Measurements from ENCODE around the gene PCSK1N.

PCSK1N gene

DNA sequence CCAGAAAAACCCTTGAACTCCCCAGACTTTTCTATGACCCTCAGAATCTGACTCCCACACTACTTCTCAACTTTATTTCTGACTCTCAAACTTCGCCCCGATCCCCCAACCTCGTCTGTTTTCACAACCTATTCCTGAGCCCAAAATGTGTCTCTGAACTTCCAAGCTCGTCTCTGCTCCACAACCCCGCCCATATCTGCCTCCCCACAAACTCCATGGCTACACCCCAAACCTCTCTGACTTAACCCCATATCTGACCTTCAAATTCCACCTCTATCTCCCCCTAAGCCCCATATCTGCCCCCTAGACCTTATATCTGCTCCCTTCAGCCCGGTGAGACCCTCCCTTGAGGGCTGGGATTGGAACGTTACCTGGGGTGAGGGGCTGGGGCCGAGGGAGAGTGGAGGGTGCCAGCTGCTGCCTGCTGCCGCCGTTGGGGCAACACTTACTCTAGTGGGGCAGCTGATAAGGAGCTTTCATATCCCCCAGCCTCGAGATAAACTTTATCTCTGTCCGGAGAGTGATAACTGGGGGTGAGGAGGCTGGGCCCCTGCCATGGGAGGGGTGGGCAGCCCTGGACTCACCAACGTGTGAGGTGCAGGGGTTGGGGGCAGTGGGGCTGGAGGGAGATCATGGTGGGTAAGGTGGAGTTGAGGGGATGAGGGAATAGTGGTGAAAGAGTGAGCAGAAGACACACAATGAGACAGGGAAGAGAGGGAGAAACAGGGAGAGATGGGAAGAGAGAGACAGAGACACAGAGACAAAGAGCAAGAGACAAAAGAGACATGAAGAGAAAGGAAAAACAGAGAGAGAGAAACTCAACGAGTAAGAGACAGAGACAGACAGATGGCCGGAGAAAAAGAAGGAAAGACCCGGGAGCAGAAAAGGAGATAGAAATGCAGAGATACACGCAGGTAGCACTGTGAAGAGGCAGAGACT, 47.6 kb downstream of the PCSK1N start:
- no peak for DNase-seq

DNA sequence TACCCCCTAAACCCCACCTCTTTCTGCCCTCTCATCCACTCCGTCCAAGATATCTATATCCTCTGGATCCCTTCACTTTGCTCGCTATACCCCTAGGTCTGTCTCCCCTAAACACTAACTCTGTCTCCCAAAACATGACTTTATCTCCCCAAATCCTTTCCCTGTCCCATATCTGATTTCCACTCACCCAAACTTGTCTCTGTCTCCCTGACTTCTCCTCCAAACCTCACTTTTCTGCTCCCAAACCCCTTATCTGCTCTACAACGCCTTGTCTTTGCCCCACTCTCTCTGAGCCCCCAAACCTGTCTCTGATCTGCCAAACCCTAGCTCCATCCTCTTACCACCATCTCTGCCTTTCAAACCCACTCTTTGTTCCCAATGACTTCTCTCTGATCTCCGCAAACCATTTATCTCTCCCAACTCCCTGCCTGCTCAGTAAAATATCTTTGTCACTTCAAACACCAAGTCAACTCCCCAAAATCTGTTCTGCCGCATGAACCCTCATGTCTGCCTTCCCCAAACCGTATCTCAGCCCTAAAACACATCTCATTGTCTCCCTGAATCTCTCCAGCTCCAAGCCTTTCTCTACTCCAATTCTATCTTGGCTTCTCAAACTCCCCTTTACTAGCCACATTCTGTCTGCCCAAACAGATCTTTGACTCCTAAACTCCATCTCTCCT, 48.4 kb downstream of the PCSK1N start:
- DNase-seq, result no peak

DNA sequence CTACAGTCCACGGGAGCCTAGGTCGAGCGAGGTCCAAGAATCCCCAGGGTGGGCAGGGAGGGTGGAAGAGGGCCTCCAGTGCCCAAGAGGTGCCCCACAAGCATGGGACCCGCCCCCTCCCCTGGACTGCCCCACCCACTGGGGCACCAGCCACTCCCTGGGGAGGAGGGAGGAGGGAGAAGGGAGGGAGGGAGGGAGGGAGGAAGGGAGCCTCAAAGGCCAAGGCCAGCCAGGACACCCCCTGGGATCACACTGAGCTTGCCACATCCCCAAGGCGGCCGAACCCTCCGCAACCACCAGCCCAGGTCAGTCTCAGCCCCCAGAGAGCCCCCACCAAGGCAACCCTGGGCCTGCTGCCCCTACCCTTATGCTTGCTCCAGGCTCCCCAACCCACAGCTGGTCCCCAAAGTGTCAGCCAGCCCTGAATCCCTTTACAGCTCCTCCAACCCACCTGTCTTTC, 49.0 kb downstream of the PCSK1N start, which contains the start of gene GATA1:
Gene GATA1 (plus strand): TSS at position 250 of the 460 bp plus-strand sequence. CDS start 4,520 bp downstream, outside the sequence.
- no peak for DNase-seq

DNA sequence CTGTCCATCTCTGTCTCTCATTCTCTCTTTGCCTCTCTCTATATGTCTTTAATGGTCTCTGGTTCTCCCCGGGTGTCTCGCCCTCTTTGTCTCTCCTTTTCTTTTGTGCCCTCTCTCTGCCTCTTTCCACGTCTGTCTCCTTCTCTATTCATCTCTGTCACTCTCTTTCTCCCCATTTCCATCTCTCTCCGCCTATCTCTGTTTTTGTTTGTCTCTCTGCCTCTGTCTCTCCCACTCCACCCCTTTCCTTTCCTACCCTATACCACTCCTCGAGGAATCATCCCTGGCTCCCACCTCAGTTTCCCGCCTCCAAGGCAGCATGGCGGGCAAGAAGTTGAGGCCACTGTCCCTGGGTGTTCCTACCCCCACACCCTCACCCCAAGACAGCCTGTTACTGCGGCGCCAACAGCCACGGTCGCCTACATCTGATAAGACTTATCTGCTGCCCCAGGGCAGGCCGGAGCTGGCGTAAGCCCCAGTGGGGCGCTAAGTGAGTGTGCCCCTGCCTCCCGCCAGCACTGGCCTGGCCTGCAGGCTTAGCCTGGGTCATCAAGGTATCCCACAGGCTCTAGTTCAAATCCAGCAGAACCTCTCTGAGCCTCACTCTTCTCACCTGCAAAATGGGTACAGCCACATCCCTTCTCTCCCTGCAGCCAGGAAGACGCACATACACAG, 49.7 kb downstream of the PCSK1N start:
- DNase-seq, result no peak

DNA sequence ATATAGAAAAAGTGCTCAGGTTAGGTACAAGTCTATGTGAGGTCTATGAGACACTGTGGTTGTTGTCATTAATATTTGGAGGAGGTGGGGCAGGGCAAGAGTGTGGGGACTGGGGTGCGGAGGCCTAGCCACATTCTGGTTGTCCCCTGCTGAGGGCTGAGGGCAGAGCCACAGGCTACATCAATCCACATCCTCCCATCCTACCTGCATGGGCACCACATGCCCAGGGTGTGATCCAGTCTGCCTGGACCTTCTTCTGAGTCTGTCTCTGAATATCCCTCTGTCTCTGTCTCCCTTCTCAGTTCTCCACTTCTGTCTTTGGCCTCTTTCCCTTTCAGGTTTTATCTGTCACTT, 50.2 kb downstream of the PCSK1N start:
- DNase-seq, result no peak

DNA sequence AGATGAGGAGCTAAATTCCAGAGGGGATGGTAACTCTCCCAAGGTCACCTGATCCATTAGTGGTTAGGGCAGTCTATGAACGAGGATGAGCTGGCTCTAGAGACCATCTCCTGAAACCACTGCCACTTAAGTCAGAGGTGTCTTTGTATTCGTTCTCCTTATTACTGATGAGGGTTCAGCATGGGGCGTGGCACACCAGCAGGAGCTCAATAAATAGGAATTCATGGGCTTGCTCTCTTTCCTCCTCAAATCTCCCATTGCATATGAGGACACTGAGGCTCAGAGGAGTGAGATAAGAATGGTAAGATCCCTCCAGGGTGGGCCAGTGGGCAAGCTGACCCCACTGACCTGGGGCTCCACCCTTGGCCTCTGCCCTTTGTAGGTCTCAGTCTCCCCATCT, 50.7 kb downstream of the PCSK1N start:
- no peak for DNase-seq

DNA sequence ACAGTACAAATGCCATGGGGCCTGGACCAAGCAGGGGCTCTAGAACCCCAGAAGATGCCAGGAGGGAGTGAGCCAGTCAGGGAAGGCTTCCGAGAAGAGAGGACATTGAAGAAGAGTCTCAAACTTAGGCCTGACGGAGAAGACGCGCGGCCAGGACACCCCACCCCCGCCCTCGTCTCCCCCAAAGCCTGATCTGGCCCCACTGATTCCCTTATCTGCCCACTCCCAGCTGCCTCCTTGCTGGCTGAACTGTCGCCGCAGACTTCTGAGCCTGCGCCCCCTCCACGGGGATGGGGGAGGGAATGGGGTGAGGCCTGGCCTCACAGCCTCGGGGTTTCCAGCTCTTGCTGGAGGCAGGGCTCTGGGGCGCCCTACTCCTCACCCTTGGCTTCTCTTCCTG, 52.6 kb downstream of the PCSK1N start:
- no peak for DNase-seq

DNA sequence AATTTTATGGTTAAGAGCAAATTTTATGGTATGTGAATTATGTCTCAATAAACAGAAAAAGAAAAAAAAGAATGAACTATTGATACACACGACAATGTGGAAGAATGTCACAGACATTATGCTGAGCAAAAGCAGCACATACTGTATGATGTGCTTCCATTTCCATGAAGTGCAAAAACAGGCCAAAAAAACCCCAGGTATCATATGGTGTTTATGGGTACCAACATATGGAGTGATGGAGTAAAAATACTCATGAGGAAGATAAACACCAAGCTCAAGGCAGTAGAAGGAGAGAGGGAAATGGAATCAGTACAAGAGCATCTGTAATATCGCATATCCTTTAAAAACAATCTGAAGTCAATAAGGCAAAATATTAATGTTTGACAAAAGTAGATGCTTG, 53.2 kb downstream of the PCSK1N start:
- no peak for DNase-seq

DNA sequence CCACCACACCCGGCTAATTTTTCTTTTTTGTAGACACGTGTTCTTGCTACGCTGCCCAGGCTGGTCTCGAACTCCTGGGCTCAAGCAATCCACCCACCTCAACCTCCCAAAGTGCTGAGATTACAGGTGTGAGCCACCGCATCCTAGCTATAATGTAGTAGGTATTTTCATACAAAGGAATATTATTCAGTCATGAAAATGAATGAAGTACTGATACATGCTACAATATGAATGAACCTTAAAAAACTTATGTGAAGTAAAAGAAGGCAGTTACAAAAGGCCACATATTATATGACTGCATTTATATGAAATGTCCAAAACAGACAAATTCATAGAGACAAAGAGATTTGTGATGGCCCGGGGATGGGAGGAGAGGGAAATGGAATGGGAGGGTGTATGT, 53.7 kb downstream of the PCSK1N start:
- no peak for DNase-seq

All from NCI-H2171 treated with DMSO at 0.1 percent for 48 hours (cell line).